Skeletal muscle cell (primary cell): ENCODE results near the gene LAMA1.
"Not testable (repeated sequence)": the region's sequence is repeated elsewhere in the genome, so short reads cannot be mapped to it uniquely, and the experiment has no call there.

ENCODE experiments used
- DNase-seq: peaks from one replicate; pipeline ENCODE4 v3.0.0-alpha.2; 2010; ENCODE audit warnings: low read depth
- H3K4me3 ChIP-seq: 2 replicates; pipeline ENCODE4 v1.5.1; 2011; ENCODE audit warnings: low read depth, mild to moderate bottlenecking, control low read depth, low read length, moderate library complexity

Gene LAMA1

GRCh38 chr18:7117390-7118355 is at the start of gene LAMA1:
LAMA1 (minus strand) TSS chr18:7117797; CDS start chr18:7117720, 77 bp downstream.
- no peak for DNase-seq
- H3K4me3 ChIP-seq = peak within 1 kb of the TSS; percentile 57

GRCh38 chr18:7165846-7166393 is 48.3 kb upstream of the LAMA1 start:
- no peak overlapping the region for H3K4me3 ChIP-seq
- no peak for DNase-seq

- no peak overlapping the region for H3K4me3 ChIP-seq
- DNase-seq = no peak
Measured at GRCh38 chr18:7164323-7165004, 46.9 kb upstream of the LAMA1 start.

- no peak overlapping the region for H3K4me3 ChIP-seq
- peak; percentile 23 for DNase-seq
Measured at GRCh38 chr18:7158216-7158615, 40.6 kb upstream of the LAMA1 start.

- H3K4me3 ChIP-seq = no peak overlapping the region
- no peak for DNase-seq
Measured at GRCh38 chr18:7157760-7158159, 40.2 kb upstream of the LAMA1 start.

- H3K4me3 ChIP-seq = no peak overlapping the region
- no peak for DNase-seq
Measured at GRCh38 chr18:7155887-7156286, 38.3 kb upstream of the LAMA1 start.

- no peak overlapping the region for H3K4me3 ChIP-seq
- no peak for DNase-seq
Measured at GRCh38 chr18:7155092-7155491, 37.5 kb upstream of the LAMA1 start.

- H3K4me3 ChIP-seq = no peak overlapping the region
- DNase-seq = no peak
Measured at GRCh38 chr18:7152440-7152839, 34.8 kb upstream of the LAMA1 start.

GRCh38 chr18:7147399-7147798 is 29.8 kb upstream of the LAMA1 start:
- DNase-seq = no peak
- H3K4me3 ChIP-seq = no peak overlapping the region

GRCh38 chr18:7146067-7146466 is 28.5 kb upstream of the LAMA1 start:
- H3K4me3 ChIP-seq = no peak overlapping the region
- no peak for DNase-seq

- not testable (repeated sequence) for DNase-seq, H3K4me3 ChIP-seq
Measured at GRCh38 chr18:7144921-7145320, 27.3 kb upstream of the LAMA1 start.

GRCh38 chr18:7141287-7141686 is 23.7 kb upstream of the LAMA1 start:
- no peak overlapping the region for H3K4me3 ChIP-seq
- no peak for DNase-seq

- DNase-seq = no peak
- H3K4me3 ChIP-seq = no peak overlapping the region
Measured at GRCh38 chr18:7139409-7139808, 21.8 kb upstream of the LAMA1 start.

GRCh38 chr18:7133181-7133580 is 15.6 kb upstream of the LAMA1 start:
- DNase-seq = peak; percentile 17
- no peak overlapping the region for H3K4me3 ChIP-seq

GRCh38 chr18:7132356-7133150 is 15.0 kb upstream of the LAMA1 start:
- H3K4me3 ChIP-seq = no peak overlapping the region
- DNase-seq = no peak

GRCh38 chr18:7122376-7122775 is 4.8 kb upstream of the LAMA1 start:
- H3K4me3 ChIP-seq = no peak overlapping the region
- no peak for DNase-seq

GRCh38 chr18:7116792-7117389 is 706 bp downstream of the LAMA1 start:
- peak overlapping the region; percentile 57 for H3K4me3 ChIP-seq

GRCh38 chr18:7116001-7116730 is 1.4 kb downstream of the LAMA1 start:
- peak overlapping the region; percentile 57 for H3K4me3 ChIP-seq
- DNase-seq = no peak

More at GRCh38 chr18:7116792-7117389, 706 bp downstream of the LAMA1 start:
- DNase-seq = no peak
